HG03457 (cell line): Measurements from ENCODE around the gene GPR146.
A peak's percentile ranks its signal among the peaks of the same experiment; 100 is the strongest.

Experiments used
- ATAC-seq: cut with Tn5 transposase; IDR thresholded peaks from one replicate; pipeline ENCODE4 v1.9.1; 2021; ENCODE audit warnings: moderate number of reproducible peaks; ENCODE audit not compliant: unreplicated experiment

Gene GPR146

GRCh38 chr7:1056785-1057410 lies 12.6 kb downstream of the GPR146 start:
- no peak for ATAC-seq

GRCh38 chr7:1057416-1058291 lies 13.3 kb downstream of the GPR146 start:
- ATAC-seq: no peak

- ATAC-seq: no peak
These were observed 14.0 kb downstream of the GPR146 start for GRCh38 chr7:1058311-1058710.

- no peak for ATAC-seq
These were observed 14.5 kb downstream of the GPR146 start for GRCh38 chr7:1058821-1059199.

- ATAC-seq: no peak
These were observed 15.1 kb downstream of the GPR146 start for GRCh38 chr7:1059200-1060091.

- ATAC-seq: no peak
These were observed 16.1 kb downstream of the GPR146 start for GRCh38 chr7:1060315-1061072.

GRCh38 chr7:1061180-1061579 lies 16.8 kb downstream of the GPR146 start:
- no peak for ATAC-seq

GRCh38 chr7:1062296-1063294 lies 18.2 kb downstream of the GPR146 start:
- peak; percentile 54 for ATAC-seq

GRCh38 chr7:1063361-1063760 lies 19.0 kb downstream of the GPR146 start:
- no peak for ATAC-seq

- no peak for ATAC-seq
These were observed 20.2 kb downstream of the GPR146 start for GRCh38 chr7:1064581-1064980.

GRCh38 chr7:1065263-1065584 lies 20.9 kb downstream of the GPR146 start:
- no peak for ATAC-seq

- peak; percentile 55 for ATAC-seq
These were observed 21.4 kb downstream of the GPR146 start for GRCh38 chr7:1065585-1066241.

GRCh38 chr7:1066242-1066588 lies 21.9 kb downstream of the GPR146 start:
- ATAC-seq: no peak

- ATAC-seq: no peak
These were observed 23.7 kb downstream of the GPR146 start for GRCh38 chr7:1068013-1068412.

- ATAC-seq: no peak
These were observed 24.3 kb downstream of the GPR146 start for GRCh38 chr7:1068619-1069018.

GRCh38 chr7:1070544-1071011 lies 26.2 kb downstream of the GPR146 start:
- no peak for ATAC-seq

- ATAC-seq: no peak
These were observed 27.4 kb downstream of the GPR146 start for GRCh38 chr7:1071731-1072254.

- no peak for ATAC-seq
These were observed 29.0 kb downstream of the GPR146 start for GRCh38 chr7:1073142-1073977.
